ENCODE data around the gene ACIN1.
"Not testable (repeated sequence)": the region's sequence is repeated elsewhere in the genome, so short reads cannot be mapped to it uniquely, and the experiment has no call there.

Gene ACIN1

DNA sequence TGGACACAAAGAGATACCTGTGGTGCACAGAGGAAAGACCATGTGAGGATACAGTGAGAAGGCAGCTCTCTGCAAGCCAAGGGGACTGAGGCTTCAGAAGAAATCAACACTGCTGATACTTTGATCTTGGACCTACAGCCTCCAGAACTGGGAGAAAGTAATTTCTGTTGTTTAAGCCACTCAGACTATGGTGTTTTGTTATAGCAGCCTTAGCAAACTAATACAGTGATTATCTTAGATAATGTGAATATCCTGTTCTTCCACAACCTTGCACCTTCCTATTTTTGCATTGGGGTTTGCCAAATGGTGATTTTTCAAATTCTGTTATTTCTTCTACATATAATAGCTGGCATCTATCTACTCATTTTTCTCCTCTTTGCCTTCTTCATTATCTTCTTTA, 76.8 kb downstream of the ACIN1 start:
- DNase-seq (ENCODE audit: low read depth in 2 of 2): no peak

DNA sequence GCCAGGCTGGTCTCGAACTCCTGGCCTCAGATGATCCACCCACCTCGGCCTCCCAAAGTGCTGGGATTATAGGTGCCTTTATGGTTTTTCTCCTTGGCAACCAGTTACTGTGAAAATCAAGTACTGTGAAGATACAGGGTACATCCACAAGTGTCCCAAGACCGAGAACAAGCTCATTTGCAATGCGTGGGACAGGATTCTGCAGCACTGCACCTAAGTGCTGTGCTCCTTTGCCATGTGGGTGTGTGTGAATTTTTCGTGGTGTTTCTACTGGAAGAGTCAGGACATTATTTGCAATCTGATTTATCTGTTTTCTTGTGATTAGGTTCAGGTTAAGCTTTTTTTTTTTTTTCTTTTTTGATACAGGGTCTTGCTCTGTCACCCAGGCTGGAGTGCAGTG, 77.8 kb downstream of the ACIN1 start:
- no peak for DNase-seq (ENCODE audit: low read depth in 2 of 2)

DNA sequence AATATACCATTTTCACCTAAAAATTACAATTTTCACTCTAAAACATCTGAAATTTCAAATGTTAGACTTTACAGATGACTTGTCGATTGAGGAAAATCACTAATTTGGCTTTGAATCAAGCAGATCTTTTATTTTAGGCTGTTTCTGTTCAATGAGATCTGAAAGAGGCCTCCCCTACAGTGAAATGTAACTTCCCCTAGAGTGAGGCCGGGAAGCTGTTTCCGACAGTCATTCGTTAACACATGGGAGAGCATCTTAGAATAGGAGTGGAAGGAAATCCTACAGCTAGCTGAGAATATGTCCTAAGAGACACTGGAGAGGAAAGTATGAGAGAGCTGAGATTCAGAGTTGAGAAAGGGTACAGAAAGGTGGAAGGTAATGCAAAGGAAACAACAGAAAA, 79.3 kb downstream of the ACIN1 start:
- DNase-seq (ENCODE audit: low read depth in 2 of 2): no peak

- DNase-seq (ENCODE audit: low read depth in 2 of 2): not testable (repeated sequence)
Measured at GRCh38 chr14:23013749-23014054, 81.2 kb downstream of the ACIN1 start.

DNA sequence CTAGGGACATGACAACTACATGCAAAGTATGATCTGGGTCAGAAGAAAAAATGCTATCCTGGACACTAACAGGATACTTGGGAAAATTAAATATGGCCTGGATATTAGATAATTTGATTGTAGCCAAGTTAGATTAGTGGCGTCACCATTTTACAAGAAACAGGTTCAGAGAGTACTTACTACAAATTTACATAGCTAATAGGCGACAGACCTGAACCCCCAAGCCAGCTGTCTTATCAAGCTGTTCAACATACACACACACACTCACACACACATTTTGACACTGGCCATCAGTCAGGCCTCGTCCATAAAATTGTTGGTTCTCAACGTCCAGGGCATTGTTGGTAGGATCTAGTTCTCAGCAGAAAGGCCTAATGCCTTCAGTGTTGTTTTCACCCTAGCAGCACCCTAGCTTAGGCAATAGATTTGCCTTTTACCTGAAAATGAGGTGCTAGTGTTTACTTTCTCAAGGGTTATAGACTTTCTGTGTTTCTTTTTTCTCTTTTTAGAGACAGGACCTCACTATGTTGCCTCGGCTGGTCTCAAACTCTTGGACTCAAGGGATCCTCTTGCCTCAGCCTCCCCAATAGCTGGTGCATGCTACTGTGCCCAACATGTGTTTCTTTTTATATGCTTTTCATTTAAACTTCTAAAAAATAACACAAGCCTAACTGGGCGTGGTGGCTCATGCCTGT, 81.7 kb downstream of the ACIN1 start:
- no peak for DNase-seq (ENCODE audit: low read depth in 2 of 2)

DNA sequence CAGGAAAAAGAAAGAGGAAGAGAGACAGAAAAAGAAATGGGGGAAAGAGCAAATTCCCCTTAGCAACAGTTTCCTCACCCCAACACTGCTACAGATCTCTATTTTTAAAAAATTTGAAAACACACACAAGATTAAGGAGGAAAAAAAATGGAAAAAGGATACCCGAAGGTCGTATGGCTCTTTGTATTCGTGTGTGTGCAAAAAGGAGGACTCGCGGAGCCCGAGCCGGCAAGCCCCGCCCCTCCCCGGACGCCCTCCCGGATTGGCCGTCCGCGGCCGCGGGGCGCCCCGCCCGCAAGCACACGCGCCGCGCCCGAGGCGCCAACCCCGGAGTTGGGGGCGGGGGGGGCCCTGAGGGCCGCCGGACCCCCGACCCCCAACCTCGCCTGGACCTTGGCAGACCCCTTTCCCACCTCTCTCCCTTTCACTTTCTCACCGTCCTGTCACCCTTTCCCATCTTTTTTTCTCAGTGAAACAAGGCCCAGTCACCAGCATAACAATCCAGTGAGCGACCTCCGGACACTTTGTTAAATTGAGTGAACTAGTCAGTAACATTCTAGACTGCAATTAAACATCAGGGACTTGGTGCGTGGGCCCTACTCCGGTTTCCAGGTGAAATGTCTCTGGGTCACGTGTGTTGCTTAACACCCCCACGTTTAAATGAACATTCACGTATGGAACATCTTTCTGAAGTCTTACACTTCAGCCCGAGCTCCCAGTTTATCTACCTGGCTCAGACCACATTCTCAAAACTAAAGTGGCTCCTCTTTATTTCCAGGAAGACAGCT, 84.8 kb downstream of the ACIN1 start, which contains the start of gene C14orf93:
Gene C14orf93 (minus strand): TSS at position 205 of the 788 bp plus-strand sequence. CDS start 11,120 bp downstream, outside the sequence.
- peak; percentile 58 to 75 for DNase-seq (ENCODE audit: low read depth in 2 of 2)

DNA sequence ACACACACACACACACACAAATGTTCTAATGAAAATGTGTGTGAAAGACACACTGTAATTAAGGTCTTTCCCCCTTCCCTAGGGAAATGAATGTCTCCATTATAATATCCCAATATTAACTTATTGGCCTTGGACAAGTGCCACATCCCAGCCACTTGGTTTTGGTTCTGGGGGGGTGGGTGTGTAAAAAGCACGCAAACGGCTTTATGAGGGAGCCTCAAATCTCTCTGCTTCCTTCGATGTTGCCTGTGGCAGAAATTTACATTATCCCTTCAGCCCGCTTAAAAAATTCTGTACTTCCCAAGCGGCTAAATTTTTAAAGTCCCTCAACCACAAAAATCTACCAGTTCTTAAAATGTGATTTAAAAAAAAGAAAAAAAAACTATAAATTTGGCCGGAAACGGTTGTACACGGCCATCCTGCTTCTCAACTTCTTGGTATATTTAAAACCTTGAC, 85.4 kb downstream of the ACIN1 start:
- no peak for DNase-seq (ENCODE audit: low read depth in 2 of 2)

- DNase-seq (ENCODE audit: low read depth in 2 of 2): no peak
Measured at GRCh38 chr14:23008831-23009230, 86.1 kb downstream of the ACIN1 start.

Measured in stimulated activated CD8-positive, alpha-beta memory T cell treated with anti-CD3 and anti-CD28 coated beads, Interleukin-7, amount 100 ng/mL, for 4 hours (primary cell).